ENCODE measurements around the gene SPRED2.

- TF ChIP-seq YY1 (IDR thresholded peaks at IDR 0.05; ENCODE audit: insufficient read depth, insufficient read length) (no peak), ZNF274 (IDR thresholded peaks at IDR 0.05; ENCODE audit: low read depth, low read length) (no peak)
Measured at GRCh38 chr2:65292461-65293011, 139.9 kb downstream of the SPRED2 start.
